Thyroid gland (tissue), 4 donors: ENCODE measurements around the gene MYEOV.

ENCODE experiments used
- POLR2A ChIP-seq, 2 donors: fragments of 450-650 bp; IDR thresholded peaks; one replicate each; pipeline ENCODE4 v1.6.1; 2017; ENCODE audit warnings: antibody characterized with exemption in 2 of 2, mild to moderate bottlenecking in 2 of 2, moderate library complexity in 1 of 2
- TF ChIP-seq, protein P1 (sequence below), 6 experiments: fragments of 200-600 bp in 3 of 6; fragments of 450-650 bp in 3 of 6; sonication (generic) in 3 of 6; IDR thresholded peaks; one replicate each; pipeline ENCODE4 v1.5.1; 2016 to 2019; ENCODE audit warnings: antibody characterized with exemption in 6 of 6, mild to moderate bottlenecking in 2 of 6, inconsistent platforms in 1 of 6, moderate library complexity in 1 of 6

- TF ChIP-seq POLR2A (IDR thresholded peaks at IDR 0.05) = no peak
- TF ChIP-seq, protein P1, sequence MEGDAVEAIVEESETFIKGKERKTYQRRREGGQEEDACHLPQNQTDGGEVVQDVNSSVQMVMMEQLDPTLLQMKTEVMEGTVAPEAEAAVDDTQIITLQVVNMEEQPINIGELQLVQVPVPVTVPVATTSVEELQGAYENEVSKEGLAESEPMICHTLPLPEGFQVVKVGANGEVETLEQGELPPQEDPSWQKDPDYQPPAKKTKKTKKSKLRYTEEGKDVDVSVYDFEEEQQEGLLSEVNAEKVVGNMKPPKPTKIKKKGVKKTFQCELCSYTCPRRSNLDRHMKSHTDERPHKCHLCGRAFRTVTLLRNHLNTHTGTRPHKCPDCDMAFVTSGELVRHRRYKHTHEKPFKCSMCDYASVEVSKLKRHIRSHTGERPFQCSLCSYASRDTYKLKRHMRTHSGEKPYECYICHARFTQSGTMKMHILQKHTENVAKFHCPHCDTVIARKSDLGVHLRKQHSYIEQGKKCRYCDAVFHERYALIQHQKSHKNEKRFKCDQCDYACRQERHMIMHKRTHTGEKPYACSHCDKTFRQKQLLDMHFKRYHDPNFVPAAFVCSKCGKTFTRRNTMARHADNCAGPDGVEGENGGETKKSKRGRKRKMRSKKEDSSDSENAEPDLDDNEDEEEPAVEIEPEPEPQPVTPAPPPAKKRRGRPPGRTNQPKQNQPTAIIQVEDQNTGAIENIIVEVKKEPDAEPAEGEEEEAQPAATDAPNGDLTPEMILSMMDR (IDR thresholded peaks at IDR 0.05) = peak; percentile 55 to 69 (median 62)
Observed at GRCh38 chr11:69292221-69292648, 1.7 kb upstream of the MYEOV start.
